ENCODE measurements around the gene GSK3A. TPM values are rescaled to one million over a fixed set of nuclear protein-coding genes. Genes with fewer than 3 reads are reported as not detected.

Gene GSK3A
- total and polyA plus RNA-seq, 9 donors = 11.6 to 51.6 (median 42.7) TPM

DNA sequence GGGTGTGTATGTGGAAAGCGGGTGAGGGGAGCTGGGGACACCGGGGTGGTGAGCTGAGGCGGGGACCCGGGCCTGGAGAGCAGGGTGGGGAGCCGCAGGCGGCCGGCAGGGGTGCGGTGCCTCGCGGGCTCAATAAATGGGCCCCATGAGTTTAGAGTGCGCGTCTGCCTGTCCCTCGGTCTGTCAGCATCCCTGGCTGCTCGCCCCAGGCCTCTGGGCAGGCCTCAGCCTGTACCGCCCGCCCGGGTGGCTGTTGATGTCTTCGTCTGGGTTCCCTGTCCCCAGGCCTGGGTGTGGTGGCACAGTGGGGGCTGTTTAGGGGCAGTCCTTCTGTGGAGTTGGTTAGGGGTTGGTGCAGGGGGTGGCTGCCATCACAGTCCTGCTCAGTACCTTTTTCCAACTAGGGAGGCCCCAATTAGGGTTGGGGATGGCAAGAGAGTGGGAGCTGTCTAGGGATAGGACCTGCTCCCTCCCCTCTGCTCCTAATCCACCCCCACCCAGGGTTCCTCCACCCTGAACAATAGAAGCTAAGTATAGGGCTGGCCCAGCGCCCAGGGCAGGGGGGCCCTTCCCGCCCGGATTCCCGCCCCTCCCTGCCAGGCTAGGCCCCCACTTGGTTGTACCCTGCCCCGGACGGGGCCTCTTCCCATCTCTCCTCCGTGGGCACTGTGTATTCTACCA is 38.9 kb upstream of the GSK3A start:
- WGBS (ENCODE audit: insufficient coverage) = 3% methylated on average over 24 of the region's 25 CpGs
- peaks cover 8% of the 10 kb centered on the region for H3K36me3 ChIP-seq (ENCODE audit: control insufficient read depth, insufficient read depth, low read length)
- no peaks in the 10 kb centered on the region for H3K9me3 ChIP-seq (replicated peaks; ENCODE audit: control insufficient read depth, low read depth, low read length)
- H3K4me3 ChIP-seq (ENCODE audit: low read length) = peak overlapping the region; percentile 92
- H3K4me1 ChIP-seq (ENCODE audit: control insufficient read depth, insufficient read depth, low read length) = peaks cover 79% of the 10 kb centered on the region
- H3K27me3 ChIP-seq (ENCODE audit: control insufficient read depth, insufficient read depth, low read length) = no peaks in the 10 kb centered on the region
- peak overlapping the region; percentile 95 for H3K27ac ChIP-seq (ENCODE audit: low read length)
- peak; percentile 75 for DNase-seq

DNA sequence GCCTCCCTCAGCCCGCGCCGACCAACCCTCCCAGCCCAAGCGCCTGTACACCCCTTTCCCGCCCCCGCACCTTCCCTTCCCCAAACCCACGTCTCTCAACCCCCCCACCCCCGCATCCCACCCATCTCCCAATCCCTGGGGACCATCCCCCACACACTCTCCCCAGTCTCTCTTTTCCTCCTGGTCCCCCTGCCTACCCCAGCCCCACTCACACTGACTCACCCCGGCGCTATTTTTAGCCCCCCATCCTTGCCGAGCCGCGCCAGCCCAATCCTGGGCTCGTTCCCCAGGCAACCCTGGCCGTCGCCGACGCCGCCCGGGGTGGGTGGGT is 38.4 kb upstream of the GSK3A start:
- peaks cover 78% of the 10 kb centered on the region for H3K4me1 ChIP-seq (ENCODE audit: control insufficient read depth, insufficient read depth, low read length)
- no peak for DNase-seq

DNA sequence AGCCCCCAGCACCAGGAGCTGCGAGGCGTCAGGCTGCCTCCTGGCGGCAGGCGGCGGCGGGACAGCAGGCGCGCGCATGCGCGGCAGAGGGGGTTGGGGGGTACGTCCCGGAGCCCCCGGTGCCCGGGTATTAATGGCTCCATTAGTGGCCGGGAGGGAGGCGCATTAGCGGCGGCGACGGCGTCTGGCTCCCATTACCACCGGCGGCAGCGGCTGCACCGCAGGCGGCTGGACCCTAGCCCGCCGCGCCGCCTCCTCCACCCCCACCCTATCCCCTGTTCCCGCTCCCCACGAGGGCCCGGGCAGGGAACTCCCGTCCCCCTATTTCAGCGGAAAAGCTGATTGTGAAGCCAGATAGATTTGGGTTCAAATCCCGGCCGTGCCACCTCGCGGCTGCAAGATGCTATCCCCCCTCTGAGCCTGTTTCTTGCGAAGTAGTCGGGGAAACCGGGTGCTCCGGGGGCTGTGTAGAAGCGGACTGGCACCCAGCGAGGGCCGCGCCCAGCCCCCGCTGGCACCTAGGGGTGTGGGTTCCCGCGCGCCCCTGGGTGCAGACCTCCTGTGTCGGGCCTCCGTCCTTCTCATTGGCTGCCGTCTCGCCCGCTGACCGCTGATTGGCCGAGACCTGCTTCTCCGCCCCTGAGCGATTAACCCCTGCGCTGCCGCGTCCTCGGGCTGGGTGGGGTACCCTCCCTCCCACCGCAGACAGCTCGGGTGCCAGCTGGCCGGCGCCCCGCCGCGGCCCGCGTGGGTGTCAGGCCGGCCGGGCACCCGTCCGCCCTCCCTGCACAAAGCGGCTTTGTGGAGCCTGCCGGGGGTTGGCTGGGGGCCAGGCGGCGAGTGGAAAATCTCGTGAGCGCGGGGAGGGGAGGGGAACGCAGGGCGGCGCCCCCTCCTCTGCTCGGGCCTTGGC is 37.8 kb upstream of the GSK3A start:
- peak; percentile 97 for DNase-seq
- Histone ChIP-seq H3K4me1 (ENCODE audit: control insufficient read depth, insufficient read depth, low read length) (peaks cover 72% of the 10 kb centered on the region), H3K9me3 (replicated peaks; ENCODE audit: control insufficient read depth, low read depth, low read length) (no peaks in the 10 kb centered on the region), H3K36me3 (ENCODE audit: control insufficient read depth, insufficient read depth, low read length) (peaks cover 14% of the 10 kb centered on the region), H3K27ac (ENCODE audit: low read length) (peak overlapping the region; percentile 95), H3K4me3 (ENCODE audit: low read length) (peak overlapping the region; percentile 92), H3K27me3 (ENCODE audit: control insufficient read depth, insufficient read depth, low read length) (no peaks in the 10 kb centered on the region)
- under 1% methylated on average over 71 of the region's 89 CpGs for WGBS (ENCODE audit: insufficient coverage)

More for the DNA sequence above, 38.4 kb upstream of the GSK3A start:
- H3K9me3 ChIP-seq (replicated peaks; ENCODE audit: control insufficient read depth, low read depth, low read length) = no peaks in the 10 kb centered on the region
- H3K4me3 ChIP-seq (ENCODE audit: low read length) = peak overlapping the region; percentile 92
- no peaks in the 10 kb centered on the region for H3K27me3 ChIP-seq (ENCODE audit: control insufficient read depth, insufficient read depth, low read length)
- H3K27ac ChIP-seq (ENCODE audit: low read length) = peak overlapping the region; percentile 95
- WGBS (ENCODE audit: insufficient coverage) = 0% methylated on average over 8 of the region's 20 CpGs
- peaks cover 10% of the 10 kb centered on the region for H3K36me3 ChIP-seq (ENCODE audit: control insufficient read depth, insufficient read depth, low read length)

GRCh38 chr19:42279155-42279901 is 36.9 kb upstream of the GSK3A start:
- no peaks in the 10 kb centered on the region for H3K27me3 ChIP-seq (ENCODE audit: control insufficient read depth, insufficient read depth, low read length)
- H3K36me3 ChIP-seq (ENCODE audit: control insufficient read depth, insufficient read depth, low read length) = peaks cover 23% of the 10 kb centered on the region
- H3K4me1 ChIP-seq (ENCODE audit: control insufficient read depth, insufficient read depth, low read length) = peaks cover 66% of the 10 kb centered on the region
- H3K27ac ChIP-seq (ENCODE audit: low read length) = peak overlapping the region; percentile 95
- WGBS (ENCODE audit: insufficient coverage) = 10% methylated on average over 6 of the region's 6 CpGs
- H3K4me3 ChIP-seq (ENCODE audit: low read length) = peak overlapping the region; percentile 92
- H3K9me3 ChIP-seq (replicated peaks; ENCODE audit: control insufficient read depth, low read depth, low read length) = no peaks in the 10 kb centered on the region
- peak; percentile 47 for DNase-seq

GRCh38 chr19:42278452-42279154 is 36.2 kb upstream of the GSK3A start:
- Histone ChIP-seq H3K9me3 (replicated peaks; ENCODE audit: control insufficient read depth, low read depth, low read length) (no peaks in the 10 kb centered on the region), H3K4me3 (ENCODE audit: low read length) (no peak overlapping the region), H3K27ac (ENCODE audit: low read length) (peak overlapping the region; percentile 95), H3K36me3 (ENCODE audit: control insufficient read depth, insufficient read depth, low read length) (peaks cover 30% of the 10 kb centered on the region), H3K4me1 (ENCODE audit: control insufficient read depth, insufficient read depth, low read length) (peaks cover 66% of the 10 kb centered on the region), H3K27me3 (ENCODE audit: control insufficient read depth, insufficient read depth, low read length) (no peaks in the 10 kb centered on the region)
- peak; percentile 73 for DNase-seq
- WGBS (ENCODE audit: insufficient coverage) = 14% methylated on average over 1 of the region's 5 CpGs

DNA sequence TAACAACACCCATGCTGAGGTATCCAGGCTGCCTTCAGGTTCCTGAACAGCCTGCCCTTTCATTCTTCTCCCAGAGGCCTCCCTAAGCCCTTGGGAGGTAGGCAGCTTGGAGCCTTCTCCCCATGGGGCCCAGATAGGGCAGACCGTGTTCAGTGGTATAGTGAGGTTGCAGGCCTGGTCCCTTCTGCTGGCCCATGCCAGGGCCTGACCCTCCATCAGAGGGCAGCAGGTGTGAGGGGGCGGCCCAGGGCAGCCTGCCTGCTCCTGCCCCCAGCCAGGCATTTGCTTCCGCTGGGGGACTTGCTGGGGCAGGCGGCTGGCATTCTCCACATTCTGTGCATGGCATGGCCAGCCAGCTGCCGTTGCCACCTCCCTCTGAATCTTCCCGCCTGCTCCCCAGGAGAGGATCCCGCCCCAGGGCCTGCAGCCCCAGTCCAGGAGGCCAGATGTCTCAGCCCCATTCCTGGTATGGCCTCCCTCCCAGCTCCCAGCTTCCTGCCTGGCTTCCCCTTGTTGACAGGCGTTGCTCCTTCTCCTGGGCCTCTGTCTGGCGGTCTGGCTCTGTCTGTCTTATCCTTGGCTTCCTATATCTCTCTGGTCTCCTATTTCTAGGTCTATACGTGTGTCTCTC is 35.5 kb upstream of the GSK3A start:
- Histone ChIP-seq H3K36me3 (ENCODE audit: control insufficient read depth, insufficient read depth, low read length) (peaks cover 37% of the 10 kb centered on the region), H3K4me3 (ENCODE audit: low read length) (peak overlapping the region; percentile 3)
- DNase-seq = peak; percentile 81

GRCh38 chr19:42276821-42277220 is 34.4 kb upstream of the GSK3A start:
- DNase-seq = no peak
- no peak overlapping the region for H3K27ac ChIP-seq (ENCODE audit: low read length)
- peaks cover 49% of the 10 kb centered on the region for H3K4me1 ChIP-seq (ENCODE audit: control insufficient read depth, insufficient read depth, low read length)
- no peak overlapping the region for H3K4me3 ChIP-seq (ENCODE audit: low read length)
- H3K9me3 ChIP-seq (replicated peaks; ENCODE audit: control insufficient read depth, low read depth, low read length) = no peaks in the 10 kb centered on the region
- 70% methylated on average over 1 of the region's 4 CpGs for WGBS (ENCODE audit: insufficient coverage)
- H3K27me3 ChIP-seq (ENCODE audit: control insufficient read depth, insufficient read depth, low read length) = no peaks in the 10 kb centered on the region
- H3K36me3 ChIP-seq (ENCODE audit: control insufficient read depth, insufficient read depth, low read length) = peaks cover 48% of the 10 kb centered on the region

More for the DNA sequence above, 35.5 kb upstream of the GSK3A start:
- H3K4me1 ChIP-seq (ENCODE audit: control insufficient read depth, insufficient read depth, low read length) = peaks cover 60% of the 10 kb centered on the region
- no peaks in the 10 kb centered on the region for H3K27me3 ChIP-seq (ENCODE audit: control insufficient read depth, insufficient read depth, low read length)
- no peaks in the 10 kb centered on the region for H3K9me3 ChIP-seq (replicated peaks; ENCODE audit: control insufficient read depth, low read depth, low read length)
- H3K27ac ChIP-seq (ENCODE audit: low read length) = peak overlapping the region; percentile 95
- 12% methylated on average over 9 of the region's 10 CpGs for WGBS (ENCODE audit: insufficient coverage)

DNA sequence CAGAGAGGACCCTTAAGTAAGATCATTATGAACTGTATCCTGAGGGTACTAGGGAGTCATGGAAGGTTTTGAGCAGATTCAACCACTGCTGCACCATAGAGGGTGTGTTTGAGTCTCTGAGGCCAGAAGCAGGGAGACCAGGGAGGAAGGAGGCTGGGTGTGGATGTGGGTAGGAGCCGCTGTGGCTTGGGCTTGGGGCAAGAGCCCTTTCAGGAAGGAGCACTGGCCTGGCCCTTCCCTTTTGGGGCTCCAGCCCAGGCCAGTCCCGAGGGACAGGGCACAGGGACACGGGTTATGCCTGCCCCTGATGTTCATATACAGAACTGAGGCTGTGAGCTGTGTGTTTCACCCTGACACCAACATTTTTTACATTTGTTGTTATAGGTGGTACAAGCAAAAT is 33.9 kb upstream of the GSK3A start:
- H3K27me3 ChIP-seq (ENCODE audit: control insufficient read depth, insufficient read depth, low read length) = no peaks in the 10 kb centered on the region
- no peak overlapping the region for H3K27ac ChIP-seq (ENCODE audit: low read length)
- peaks cover 46% of the 10 kb centered on the region for H3K4me1 ChIP-seq (ENCODE audit: control insufficient read depth, insufficient read depth, low read length)
- no peak for DNase-seq
- H3K36me3 ChIP-seq (ENCODE audit: control insufficient read depth, insufficient read depth, low read length) = peaks cover 51% of the 10 kb centered on the region
- H3K4me3 ChIP-seq (ENCODE audit: low read length) = no peak overlapping the region
- WGBS (ENCODE audit: insufficient coverage) = 86% methylated on average over 1 of the region's 3 CpGs
- no peaks in the 10 kb centered on the region for H3K9me3 ChIP-seq (replicated peaks; ENCODE audit: control insufficient read depth, low read depth, low read length)

DNA sequence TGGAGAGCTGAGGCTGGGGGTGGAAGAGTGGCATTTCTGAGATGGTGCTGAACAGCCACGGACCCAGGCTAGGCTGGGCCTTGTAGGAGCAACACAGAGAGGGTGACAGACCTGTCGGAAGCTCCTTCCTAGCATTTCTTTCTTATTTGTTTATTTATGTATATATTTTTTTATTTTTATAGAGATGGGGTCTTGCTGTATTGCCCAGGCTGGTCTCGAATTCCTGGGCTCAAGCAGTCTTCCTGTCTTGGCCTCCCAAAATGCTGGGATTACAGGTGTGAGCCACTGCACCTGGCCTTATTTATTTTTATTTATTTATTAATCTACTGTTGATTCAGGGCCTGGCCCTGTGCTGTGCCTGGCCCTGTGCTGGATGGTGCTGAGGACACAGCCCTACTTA is 33.1 kb upstream of the GSK3A start:
- no peak overlapping the region for H3K27ac ChIP-seq (ENCODE audit: low read length)

More for the DNA sequence above, 33.1 kb upstream of the GSK3A start:
- peaks cover 48% of the 10 kb centered on the region for H3K4me1 ChIP-seq (ENCODE audit: control insufficient read depth, insufficient read depth, low read length)
- no peak for DNase-seq
- no peak overlapping the region for H3K4me3 ChIP-seq (ENCODE audit: low read length)
- H3K9me3 ChIP-seq (replicated peaks; ENCODE audit: control insufficient read depth, low read depth, low read length) = no peaks in the 10 kb centered on the region
- H3K27me3 ChIP-seq (ENCODE audit: control insufficient read depth, insufficient read depth, low read length) = no peaks in the 10 kb centered on the region
- peaks cover 51% of the 10 kb centered on the region for H3K36me3 ChIP-seq (ENCODE audit: control insufficient read depth, insufficient read depth, low read length)
- WGBS (ENCODE audit: insufficient coverage) = no CpG with 5 or more reads among the region's 3 CpGs
